GM06990 (cell line): ENCODE measurements around the gene INTS6.

Experiments
- DNase-seq: peaks from one replicate; pipeline ENCODE4 v3.0.0-alpha.2; 2011; ENCODE audit not compliant: insufficient read length; ENCODE audit errors: extremely low read depth
- H3K27me3 ChIP-seq: replicated peaks from 2 replicates; pipeline ENCODE4 v1.6.0; 2011; ENCODE audit warnings: low read length; ENCODE audit not compliant: control insufficient read depth, insufficient read depth
- H3K36me3 ChIP-seq: 2 replicates; pipeline ENCODE4 v1.5.1; 2011; ENCODE audit warnings: low read length; ENCODE audit not compliant: control insufficient read depth, insufficient read depth
- H3K4me3 ChIP-seq: replicated peaks from 2 replicates; pipeline ENCODE4 v1.5.1; 2011; ENCODE audit warnings: low read depth, mild to moderate bottlenecking, control low read depth, low read length
- TF ChIP-seq, protein P1 (sequence below): IDR thresholded peaks from 2 replicates; pipeline ENCODE4 v1.5.1; 2011; ENCODE audit warnings: low read length, control low read depth, mild to moderate bottlenecking, inconsistent platforms; ENCODE audit not compliant: insufficient read depth, poor library complexity, severe bottlenecking

INTS6 gene

DNA sequence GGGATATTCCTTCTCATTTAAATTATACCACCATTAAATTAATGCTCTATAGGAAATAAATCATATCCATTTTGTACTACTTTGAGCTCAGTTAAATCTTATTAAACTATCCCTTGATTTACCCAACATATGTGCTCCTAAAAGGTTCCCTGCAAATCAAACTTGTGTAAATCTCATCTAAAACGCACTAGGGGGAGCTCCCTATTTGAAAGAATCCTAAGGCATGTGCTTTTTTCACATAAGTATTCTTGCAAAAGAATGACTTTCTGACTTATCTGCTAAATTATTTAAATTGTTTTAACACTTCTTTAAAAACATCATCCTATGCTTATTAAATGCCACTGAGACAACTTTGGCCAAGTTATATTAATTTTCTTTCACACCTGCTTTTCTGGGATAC, 7.9 kb downstream of the INTS6 start:
- TF ChIP-seq, protein P1, sequence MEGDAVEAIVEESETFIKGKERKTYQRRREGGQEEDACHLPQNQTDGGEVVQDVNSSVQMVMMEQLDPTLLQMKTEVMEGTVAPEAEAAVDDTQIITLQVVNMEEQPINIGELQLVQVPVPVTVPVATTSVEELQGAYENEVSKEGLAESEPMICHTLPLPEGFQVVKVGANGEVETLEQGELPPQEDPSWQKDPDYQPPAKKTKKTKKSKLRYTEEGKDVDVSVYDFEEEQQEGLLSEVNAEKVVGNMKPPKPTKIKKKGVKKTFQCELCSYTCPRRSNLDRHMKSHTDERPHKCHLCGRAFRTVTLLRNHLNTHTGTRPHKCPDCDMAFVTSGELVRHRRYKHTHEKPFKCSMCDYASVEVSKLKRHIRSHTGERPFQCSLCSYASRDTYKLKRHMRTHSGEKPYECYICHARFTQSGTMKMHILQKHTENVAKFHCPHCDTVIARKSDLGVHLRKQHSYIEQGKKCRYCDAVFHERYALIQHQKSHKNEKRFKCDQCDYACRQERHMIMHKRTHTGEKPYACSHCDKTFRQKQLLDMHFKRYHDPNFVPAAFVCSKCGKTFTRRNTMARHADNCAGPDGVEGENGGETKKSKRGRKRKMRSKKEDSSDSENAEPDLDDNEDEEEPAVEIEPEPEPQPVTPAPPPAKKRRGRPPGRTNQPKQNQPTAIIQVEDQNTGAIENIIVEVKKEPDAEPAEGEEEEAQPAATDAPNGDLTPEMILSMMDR: no peak
- DNase-seq: no peak
- H3K27me3 ChIP-seq: no peaks in the 10 kb centered on the region
- no peaks in the 10 kb centered on the region for H3K36me3 ChIP-seq
- no peak overlapping the region for H3K4me3 ChIP-seq

DNA sequence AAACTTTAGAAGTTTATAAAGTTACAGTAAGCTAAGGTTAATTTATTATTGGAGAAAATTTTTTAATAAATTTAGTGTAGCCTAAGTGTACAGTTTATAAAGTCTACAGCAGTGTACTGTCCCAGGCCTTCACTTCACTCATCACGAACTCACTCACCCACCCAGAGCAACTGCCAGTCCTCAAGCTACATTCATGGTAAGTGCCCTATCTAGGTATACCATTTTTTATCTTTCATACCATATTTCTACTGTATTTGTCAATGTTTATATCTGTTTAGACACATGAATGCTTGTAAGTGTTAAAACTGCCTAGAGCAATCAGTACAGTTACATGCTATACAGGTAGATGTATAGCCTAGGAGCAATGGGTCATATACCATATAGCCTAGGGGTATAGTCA, 12.5 kb downstream of the INTS6 start:
- TF ChIP-seq, protein P1: no peak
- no peak for DNase-seq
- H3K36me3 ChIP-seq: no peaks in the 10 kb centered on the region
- H3K4me3 ChIP-seq: no peak overlapping the region
- no peaks in the 10 kb centered on the region for H3K27me3 ChIP-seq

DNA sequence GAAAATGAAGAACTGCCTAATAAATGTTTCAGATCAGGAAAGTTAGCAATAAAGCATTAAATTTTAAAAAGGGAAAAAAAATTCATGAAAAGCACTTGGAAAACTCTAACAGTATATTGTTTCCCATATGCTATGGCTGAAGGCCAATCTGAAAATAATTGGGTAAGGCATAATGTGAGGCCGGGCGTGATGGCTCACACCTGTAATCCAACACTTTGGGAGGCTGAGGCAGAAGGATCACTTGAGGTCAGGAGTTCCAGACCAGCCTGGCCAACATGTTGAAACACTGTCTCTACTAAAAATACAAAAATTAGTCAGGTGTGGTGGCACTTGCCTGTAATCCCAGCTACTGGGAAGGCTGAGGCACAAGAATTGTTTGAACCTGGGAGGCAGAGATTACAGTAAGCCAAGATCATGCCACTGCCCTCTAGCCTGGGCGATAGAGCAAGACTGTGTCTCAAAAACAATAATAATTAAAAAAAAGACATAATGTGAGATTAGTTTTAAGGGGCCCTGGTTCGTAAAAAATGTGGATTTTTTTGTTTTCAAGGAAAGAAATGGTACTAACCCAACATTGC, 15.2 kb downstream of the INTS6 start:
- TF ChIP-seq, protein P1: no peak
- H3K4me3 ChIP-seq: no peak overlapping the region
- no peaks in the 10 kb centered on the region for H3K27me3 ChIP-seq
- H3K36me3 ChIP-seq: no peaks in the 10 kb centered on the region; the same call in 1 of the 2 replicates
- no peak for DNase-seq

DNA sequence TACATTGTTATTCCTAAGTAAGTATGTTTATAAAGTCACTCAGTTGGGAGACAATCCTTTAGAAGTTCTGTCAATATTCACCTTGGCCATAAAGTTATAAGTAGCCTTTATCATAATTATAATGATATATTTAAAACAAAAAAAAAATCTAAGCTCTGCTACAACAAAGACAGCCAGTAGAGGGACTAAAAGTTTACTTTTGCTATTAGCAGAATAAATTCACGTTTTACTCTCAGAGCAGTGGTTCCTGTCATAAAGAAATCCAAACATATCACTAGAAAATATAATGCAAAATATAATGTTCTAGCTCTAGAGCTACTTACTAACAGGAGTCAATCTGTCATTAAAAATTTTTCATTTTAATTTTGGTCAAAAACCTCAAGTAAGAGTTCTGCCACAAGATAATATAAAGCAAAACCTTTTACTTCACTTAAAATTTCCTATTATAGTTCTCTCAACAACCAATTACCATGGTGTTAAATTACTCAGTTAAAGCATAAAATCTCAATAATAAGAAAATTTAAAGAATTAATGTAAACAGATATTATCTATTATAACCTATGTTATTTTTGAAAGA, 17.7 kb downstream of the INTS6 start:
- Histone ChIP-seq H3K4me3 (no peak overlapping the region), H3K27me3 (no peaks in the 10 kb centered on the region), H3K36me3 (no peaks in the 10 kb centered on the region; the same call in 1 of the 2 replicates)
- DNase-seq: no peak
- TF ChIP-seq, protein P1: peak; percentile 40

DNA sequence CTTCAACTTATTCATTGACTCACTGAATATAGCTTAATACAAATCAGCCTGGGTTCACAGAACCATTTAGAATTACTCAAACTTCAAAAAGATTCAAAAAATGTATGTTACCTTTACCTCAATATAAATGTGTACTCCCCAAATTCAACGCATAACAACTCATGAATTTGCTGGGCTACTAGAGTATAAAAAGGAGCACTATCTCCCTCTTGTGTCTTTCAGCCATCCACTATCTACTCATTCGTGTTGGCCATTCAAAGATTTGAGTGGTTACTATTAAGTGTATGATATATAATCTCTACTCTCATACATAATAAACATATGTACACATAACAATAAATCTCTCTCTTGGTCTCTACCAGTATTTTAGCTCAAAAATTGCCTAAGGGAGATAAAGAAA, 20.3 kb downstream of the INTS6 start:
- TF ChIP-seq, protein P1: no peak
- H3K27me3 ChIP-seq: no peaks in the 10 kb centered on the region
- DNase-seq: no peak
- H3K4me3 ChIP-seq: no peak overlapping the region
- H3K36me3 ChIP-seq: no peaks in the 10 kb centered on the region; the same call in 1 of the 2 replicates
